ENCODE measurements around the gene KANK3. TPM values are rescaled to one million over a fixed set of nuclear protein-coding genes. Genes with fewer than 3 reads are reported as not detected.

Gene KANK3
- total RNA-seq, 4 donors from 2014 or later = 7.6 to 16.7 (median 11.4) TPM

DNA sequence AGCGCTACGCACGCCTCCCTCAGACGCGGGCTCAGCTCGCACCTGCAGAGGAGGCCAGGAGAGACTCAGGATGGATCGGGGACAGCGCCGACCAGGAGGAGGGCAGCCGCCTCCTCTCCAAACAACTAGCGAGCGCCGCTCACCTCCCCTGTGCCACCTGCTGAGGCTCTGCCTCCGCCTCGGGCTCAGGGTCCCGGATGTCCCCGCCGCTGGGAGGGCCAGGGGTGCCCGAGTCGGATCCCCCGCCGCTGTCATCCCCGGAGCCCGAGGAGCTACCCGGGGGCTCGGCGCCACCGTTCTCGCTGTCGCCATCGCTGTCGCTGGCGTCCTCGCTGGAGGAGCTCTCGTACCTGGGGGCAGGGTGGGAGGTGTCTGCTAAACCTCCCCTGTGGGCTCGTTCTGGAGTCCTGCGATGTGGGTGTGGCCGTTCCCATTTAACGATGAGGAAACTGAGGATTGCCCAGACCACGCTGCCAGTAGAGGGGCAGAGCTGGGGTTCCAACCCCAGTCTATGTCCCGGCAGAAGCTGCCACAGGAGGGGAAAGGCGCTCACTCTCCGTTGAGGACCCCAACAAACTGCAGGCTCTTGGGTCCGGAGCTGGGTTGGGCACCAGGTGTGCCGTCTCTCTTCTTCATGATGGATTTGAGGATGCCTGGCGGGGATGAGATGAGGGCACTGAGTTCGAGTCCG is 9.2 kb downstream of the KANK3 start:
- intact Hi-C loops (cut with DNase I; ENCODE audit: low total_unique reads) = no loop called here
- TF ChIP-seq CTCF (IDR thresholded peaks at IDR 0.05) (no peak), POLR2A (IDR thresholded peaks at IDR 0.05) (no peak)
- H3K4me3 ChIP-seq (ENCODE audit: low read depth, poor library complexity, severe bottlenecking) = no peak overlapping the region
- 17 to 43% methylated on average over 27 to 42 of the region's 48 CpGs for WGBS, 2 donors
- no peak for DNase-seq (ENCODE audit: low spot score in 2 of 2)

DNA sequence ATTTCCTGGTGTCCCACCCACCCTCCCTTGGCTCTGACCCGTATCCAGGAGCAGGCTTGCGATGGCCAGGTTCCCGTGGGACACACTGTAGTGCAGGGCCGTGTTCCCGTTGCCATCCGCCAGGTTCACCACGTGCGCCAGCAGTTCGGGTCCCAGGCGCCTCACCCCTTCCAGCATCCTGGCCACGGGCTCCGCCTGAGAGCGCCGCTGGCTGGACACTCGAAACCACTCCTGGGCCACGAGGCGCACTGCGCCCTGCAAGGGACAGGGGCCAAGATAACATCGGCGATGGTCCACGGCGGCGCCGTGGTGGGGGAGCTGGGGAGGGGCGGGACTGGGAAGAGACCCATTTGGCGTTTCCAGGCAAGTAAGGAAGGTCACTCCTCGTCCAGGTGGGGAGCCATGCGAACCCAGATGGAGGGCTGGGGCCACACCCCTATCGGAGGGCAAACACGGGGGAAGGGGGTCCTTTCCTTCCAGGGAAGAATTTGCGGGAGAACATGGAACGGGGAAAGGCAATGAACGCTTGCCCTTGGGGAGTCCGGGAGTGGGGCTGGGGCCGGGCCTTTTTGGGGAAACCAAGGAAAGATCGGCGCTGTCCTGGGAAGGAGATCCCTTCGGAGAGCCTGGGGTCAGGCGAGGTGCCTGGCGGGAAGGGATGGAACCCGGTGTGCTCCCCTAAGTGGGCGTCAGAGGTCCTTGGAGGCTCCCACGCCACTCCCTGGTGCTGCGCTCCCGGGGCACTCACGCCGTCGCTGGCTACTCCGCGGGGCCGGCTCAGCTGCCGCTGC is 9.9 kb downstream of the KANK3 start:
- no peak for DNase-seq (ENCODE audit: low spot score in 2 of 2)
- intact Hi-C loops (cut with DNase I; ENCODE audit: low total_unique reads) = no loop called here
- WGBS, 2 donors = 25 to 32% methylated on average over 44 to 47 of the region's 52 CpGs
- H3K4me3 ChIP-seq (ENCODE audit: low read depth, poor library complexity, severe bottlenecking) = no peak overlapping the region
- no peak for TF ChIP-seq POLR2A (IDR thresholded peaks at IDR 0.05)

DNA sequence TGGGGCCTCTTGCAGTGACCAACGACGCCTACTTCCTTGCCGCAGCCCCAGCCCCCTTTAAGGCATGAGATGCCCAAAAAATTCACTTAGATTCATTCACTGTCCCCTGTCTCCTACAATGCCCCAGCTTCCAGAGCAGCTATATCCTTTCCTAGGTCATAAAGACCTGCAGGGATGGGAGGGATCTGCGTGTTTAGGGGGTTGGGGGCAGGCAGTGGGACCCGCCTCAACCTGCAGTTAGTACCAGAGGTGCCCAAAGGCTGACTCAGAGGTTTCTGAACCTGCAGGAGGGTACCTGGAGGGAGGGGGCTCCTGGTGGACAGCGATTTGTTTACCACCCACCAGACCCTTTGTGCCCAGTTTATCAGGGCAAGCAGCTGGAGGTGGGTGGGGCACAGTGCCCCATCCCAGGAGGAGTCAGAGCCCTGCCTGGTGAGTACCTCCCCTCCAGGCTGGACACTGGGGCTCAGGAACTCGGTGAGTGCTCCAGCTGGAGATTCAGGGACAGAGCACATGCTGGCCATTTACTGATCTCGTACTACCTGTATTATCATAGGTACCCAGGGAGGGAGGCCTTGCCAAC is 11.7 kb downstream of the KANK3 start:
- no peak for TF ChIP-seq CTCF (IDR thresholded peaks at IDR 0.05)
- TF ChIP-seq POLR2A (IDR thresholded peaks at IDR 0.05) = no peak
- WGBS, 2 donors = 75% methylated on average over 8 of the region's 8 CpGs
- H3K4me3 ChIP-seq (ENCODE audit: low read depth, poor library complexity, severe bottlenecking) = no peak overlapping the region
- no peak for DNase-seq (ENCODE audit: low spot score in 2 of 2)
- intact Hi-C loops (cut with DNase I; ENCODE audit: low total_unique reads) = no loop called here

DNA sequence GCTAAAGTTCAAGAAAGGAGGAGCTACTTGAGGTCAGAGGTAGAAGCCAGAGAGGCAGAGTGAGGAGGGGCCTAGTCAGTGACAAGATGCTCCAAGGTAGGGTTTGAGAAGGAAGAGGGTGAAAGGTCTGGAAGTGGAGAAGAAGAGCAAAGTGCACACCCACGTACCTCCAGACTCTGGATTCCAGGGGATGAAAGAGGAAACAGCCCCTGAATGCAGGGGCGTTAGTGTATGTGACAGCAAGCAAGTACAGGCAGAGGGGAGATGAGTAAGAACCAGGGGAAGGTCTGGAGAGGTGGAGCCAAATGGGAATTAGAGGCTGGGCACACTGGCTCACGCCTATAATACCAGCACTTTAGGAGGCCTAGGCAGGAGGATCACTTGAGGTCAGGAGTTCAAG is 13.1 kb downstream of the KANK3 start:
- DNase-seq (ENCODE audit: low spot score in 2 of 2) = no peak
- 45 to 77% methylated on average over 3 of the region's 3 CpGs for WGBS, 2 donors
- intact Hi-C loops (cut with DNase I; ENCODE audit: low total_unique reads) = loop anchor here (10.0 kb wide), 1 partner anchor 65 kb away; no protein-coding TSS in a partner anchor
- TF ChIP-seq CTCF (IDR thresholded peaks at IDR 0.05) = no peak
- no peak for TF ChIP-seq POLR2A (IDR thresholded peaks at IDR 0.05)
- H3K4me3 ChIP-seq (ENCODE audit: low read depth, poor library complexity, severe bottlenecking) = no peak overlapping the region

DNA sequence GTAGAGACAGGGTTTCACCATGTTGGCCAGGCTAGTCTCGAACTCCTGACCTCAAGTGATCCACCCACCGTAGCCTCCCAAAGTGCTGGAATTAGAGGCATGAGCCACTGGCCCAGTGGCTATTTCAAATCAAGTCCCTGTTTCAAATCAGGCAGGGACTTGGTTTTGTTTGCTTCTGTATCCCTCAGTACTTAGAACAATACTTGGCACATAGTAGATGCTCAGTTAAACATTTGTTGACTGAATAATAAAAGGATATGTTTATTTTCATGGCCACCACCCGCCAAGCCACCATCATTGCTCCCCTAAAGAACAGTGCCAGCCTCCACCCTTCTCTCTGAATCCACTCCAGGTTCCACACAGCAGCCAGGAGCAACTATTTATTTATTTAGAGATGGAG is 17.6 kb downstream of the KANK3 start:
- no peak for DNase-seq (ENCODE audit: low spot score in 2 of 2)
- WGBS, 2 donors = 76 to 83% methylated on average over 3 of the region's 3 CpGs
- TF ChIP-seq POLR2A (IDR thresholded peaks at IDR 0.05) (no peak), CTCF (IDR thresholded peaks at IDR 0.05) (no peak)
- intact Hi-C loops (cut with DNase I; ENCODE audit: low total_unique reads) = loop anchor here (10.0 kb wide), 1 partner anchor 61 kb away; no protein-coding TSS in a partner anchor
- no peak overlapping the region for H3K4me3 ChIP-seq (ENCODE audit: low read depth, poor library complexity, severe bottlenecking)
